ENCODE results near the gene NR4A3.

NR4A3 gene

GRCh38 chr9:99889120-99889519, 67.4 kb downstream of the NR4A3 start:
- FAIRE-seq = no peak
- TF ChIP-seq CTCF (IDR thresholded peaks at IDR 0.05; ENCODE audit: insufficient read depth, missing control alignments) = no peak
- DNase-seq (ENCODE audit: insufficient read length, low spot score) = no peak

GRCh38 chr9:99894826-99895225, 73.1 kb downstream of the NR4A3 start:
- DNase-seq (ENCODE audit: insufficient read length, low spot score) (no peak), FAIRE-seq (no peak)
- TF ChIP-seq CTCF (IDR thresholded peaks at IDR 0.05; ENCODE audit: insufficient read depth, missing control alignments) = no peak

GRCh38 chr9:99895510-99895909, 73.8 kb downstream of the NR4A3 start:
- TF ChIP-seq CTCF (IDR thresholded peaks at IDR 0.05; ENCODE audit: insufficient read depth, missing control alignments) = no peak

GRCh38 chr9:99896119-99896518, 74.4 kb downstream of the NR4A3 start:
- TF ChIP-seq CTCF (IDR thresholded peaks at IDR 0.05; ENCODE audit: insufficient read depth, missing control alignments) = no peak
- DNase-seq (ENCODE audit: insufficient read length, low spot score) (no peak), FAIRE-seq (no peak)

More at GRCh38 chr9:99895510-99895909, 73.8 kb downstream of the NR4A3 start:
- FAIRE-seq (no peak), DNase-seq (ENCODE audit: insufficient read length, low spot score) (no peak)

- FAIRE-seq = no peak
- DNase-seq (ENCODE audit: insufficient read length, low spot score) = no peak
- TF ChIP-seq CTCF (IDR thresholded peaks at IDR 0.05; ENCODE audit: insufficient read depth, missing control alignments) = no peak
Observed at GRCh38 chr9:99903393-99903792, 81.7 kb downstream of the NR4A3 start.

GRCh38 chr9:99905833-99906402, 84.2 kb downstream of the NR4A3 start:
- DNase-seq (ENCODE audit: insufficient read length, low spot score) (no peak), FAIRE-seq (no peak)
- TF ChIP-seq CTCF (IDR thresholded peaks at IDR 0.05; ENCODE audit: insufficient read depth, missing control alignments) = no peak

- DNase-seq (ENCODE audit: insufficient read length, low spot score) (peak; percentile 64), FAIRE-seq (no peak)
- no peak for TF ChIP-seq CTCF (IDR thresholded peaks at IDR 0.05; ENCODE audit: insufficient read depth, missing control alignments)
Observed at GRCh38 chr9:99906403-99907207, 84.9 kb downstream of the NR4A3 start, which contains the start of gene STX17. Gene STX17 (plus strand): TSS chr9:99906654. CDS start chr9:99915240, 8,586 bp downstream.

Data from D721Med (cell line).